OCI-LY7 (cell line): ENCODE data around the gene VEGFC. TPM values are rescaled to one million over a fixed set of nuclear protein-coding genes. Genes with fewer than 3 reads are reported as not detected.

Experiments
- BruUV-seq: library from RNA; stranded (reverse); fragments of 400-500 nt; replicated peaks from 2 replicates; lab custom pipeline; 2021; lab: Mats Ljungman, UMichigan
- CTCF ChIA-PET: fragments of 300-600 bp; sonication (Branson Sonifier 250); formaldehyde crosslinking; loops from one replicate; lab custom pipeline; 2022; ENCODE audit warnings: antibody characterized with exemption; ENCODE audit not compliant: unreplicated experiment; lab: Charles Lee
- POLR2A ChIA-PET: fragments of 300-600 bp; sonication (Branson Sonifier 250); formaldehyde crosslinking; loops from one replicate; lab custom pipeline; 2022; ENCODE audit warnings: antibody characterized with exemption; lab: Charles Lee
- DNase-seq: peaks from one replicate; pipeline ENCODE4 v3.0.0-alpha.2; 2015; ENCODE audit warnings: low spot score
- H2AFZ ChIP-seq: fragments of 200-600 bp; sonication (generic), shearing (Covaris generic); 2 replicates; pipeline ENCODE4 v1.6.1; 2014; ENCODE audit warnings: mild to moderate bottlenecking, antibody characterized with exemption, low read length, moderate library complexity
- H3K27ac ChIP-seq: fragments of 200-600 bp; sonication (generic); 2 replicates; pipeline ENCODE4 v1.5.1; 2014; ENCODE audit warnings: mixed run types, low read depth, mild to moderate bottlenecking, moderate library complexity, low read length, inconsistent platforms; ENCODE audit not compliant: poor library complexity, severe bottlenecking
- H3K36me3 ChIP-seq: fragments of 200-600 bp; sonication (generic); 2 replicates; pipeline ENCODE4 v1.6.1; 2014; ENCODE audit warnings: mild to moderate bottlenecking, antibody characterized with exemption, low read length, moderate library complexity, mixed read lengths; ENCODE audit not compliant: insufficient read depth
- H3K4me1 ChIP-seq: fragments of 200-600 bp; sonication (generic); 2 replicates; pipeline ENCODE4 v1.5.1; 2014; ENCODE audit warnings: mild to moderate bottlenecking, low read length; ENCODE audit not compliant: insufficient read depth, poor library complexity, severe bottlenecking
- H3K4me2 ChIP-seq: fragments of 200-600 bp; sonication (generic); 2 replicates; pipeline ENCODE4 v1.6.1; 2014; ENCODE audit warnings: mild to moderate bottlenecking, low read length
- H3K4me3 ChIP-seq: fragments of 200-600 bp; sonication (generic); 2 replicates; pipeline ENCODE4 v1.5.1; 2014; ENCODE audit warnings: mild to moderate bottlenecking, low read depth, low read length; ENCODE audit not compliant: poor library complexity, severe bottlenecking
- H3K79me2 ChIP-seq: fragments of 200-600 bp; sonication (generic); 2 replicates; pipeline ENCODE4 v1.6.1; 2016; ENCODE audit warnings: low read depth, mild to moderate bottlenecking, low read length, moderate library complexity, mixed read lengths; ENCODE audit not compliant: insufficient read depth
- H3K9me2 ChIP-seq: fragments of 200-600 bp; sonication (generic); 2 replicates; pipeline ENCODE4 v1.6.1; 2016; ENCODE audit warnings: mild to moderate bottlenecking, low read length, mixed read lengths; ENCODE audit not compliant: insufficient read depth
- H3K9me3 ChIP-seq: fragments of 200-600 bp; sonication (generic); 2 replicates; pipeline ENCODE4 v1.6.1; 2014; ENCODE audit warnings: mild to moderate bottlenecking, mixed run types, low read length, mixed read lengths
- H4K20me1 ChIP-seq: fragments of 200-600 bp; sonication (generic); 2 replicates; pipeline ENCODE4 v1.6.1; 2014; ENCODE audit warnings: mild to moderate bottlenecking, antibody characterized with exemption, low read length, moderate library complexity, mixed read lengths; ENCODE audit not compliant: insufficient read depth
- CTCF ChIP-seq: fragments of 200-600 bp; sonication (generic); conservative IDR thresholded peaks from 2 replicates; pipeline ENCODE4 v1.5.1; 2014; ENCODE audit warnings: mild to moderate bottlenecking, antibody characterized with exemption, low read length, moderate library complexity, mixed read lengths
- EZH2phosphoT487 ChIP-seq: fragments of 200-600 bp; sonication (generic); IDR thresholded peaks from 2 replicates; pipeline ENCODE4 v1.6.1; 2018; ENCODE audit warnings: low read depth, borderline replicate concordance, mild to moderate bottlenecking, mixed run types, antibody characterized with exemption, low read length, moderate library complexity, mixed read lengths
- intact Hi-C: fragments of 100-400 bp; cut with micrococcal nuclease; formaldehyde crosslinking; loops from one replicate; pipeline ENCODE4 v1.10.0; 2022; ENCODE audit not compliant: unreplicated experiment
- total RNA-seq, 2 experiments: library from RNA; depleted of rRNA in 1 of 2; stranded (reverse); fragments of >200 nt in 1 of 2; shearing (Covaris generic) in 1 of 2; gene quantifications; 2 replicates each; pipeline ENCODE4 v1.2.3, GENCODE V29; 2014 to 2022

VEGFC gene
- total RNA-seq, 2 experiments from 2014 or later = not detected

DNA sequence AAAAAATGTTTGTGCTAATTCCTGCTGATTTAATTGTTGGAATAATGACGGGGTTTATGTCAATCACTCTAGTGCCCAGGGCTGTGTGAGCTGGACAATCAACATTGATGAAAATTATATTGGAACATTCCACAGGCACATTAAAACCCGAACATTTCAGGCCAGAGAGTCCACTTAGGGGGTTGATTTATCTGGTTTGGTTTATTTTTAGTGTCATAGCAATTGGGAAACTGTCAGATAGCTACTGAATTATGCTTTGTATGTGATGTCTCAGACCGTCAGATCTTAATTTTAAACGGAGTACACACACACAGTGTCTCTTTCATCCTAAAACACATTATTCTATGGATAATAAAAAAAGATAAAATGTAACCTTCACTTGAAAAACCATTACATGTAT lies 51.5 kb downstream of the VEGFC start:
- Histone ChIP-seq H3K4me2 (no peak overlapping the region), H3K9me2 (no peaks in the 10 kb centered on the region), H3K4me1 (no peaks in the 10 kb centered on the region), H4K20me1 (no peaks in the 10 kb centered on the region), H3K36me3 (no peaks in the 10 kb centered on the region), H3K4me3 (no peak overlapping the region), H2AFZ (no peak overlapping the region), H3K27ac (no peak overlapping the region), H3K9me3 (no peaks in the 10 kb centered on the region), H3K79me2 (no peaks in the 10 kb centered on the region)
- DNase-seq = no peak
- intact Hi-C loops = no loop called here
- TF ChIP-seq CTCF (no peak), EZH2phosphoT487 (no peak)
- POLR2A ChIA-PET = interaction anchor here (0.6 kb wide), 1 partner anchor 299 kb away, joined by 3 read pairs; no protein-coding TSS in a partner anchor
- CTCF ChIA-PET = no interaction called here
- BruUV-seq = no TSS peak

- H3K79me2 ChIP-seq = no peaks in the 10 kb centered on the region
Measured at GRCh38 chr4:176735300-176735699, 57.4 kb downstream of the VEGFC start.

More at GRCh38 chr4:176735300-176735699, 57.4 kb downstream of the VEGFC start:
- no peak overlapping the region for H3K4me2 ChIP-seq
- ChIA-PET POLR2A (no interaction called here), CTCF (no interaction called here)
- intact Hi-C loops = no loop called here
- no TSS peak for BruUV-seq
- H3K27ac ChIP-seq = no peak overlapping the region
- no peaks in the 10 kb centered on the region for H3K9me3 ChIP-seq
- no peaks in the 10 kb centered on the region for H3K9me2 ChIP-seq
- H3K4me3 ChIP-seq = no peak overlapping the region
- TF ChIP-seq EZH2phosphoT487 = no peak
- no peak for TF ChIP-seq CTCF
- no peak for DNase-seq
- no peak overlapping the region for H2AFZ ChIP-seq
- no peaks in the 10 kb centered on the region for H3K36me3 ChIP-seq
- no peaks in the 10 kb centered on the region for H4K20me1 ChIP-seq
- H3K4me1 ChIP-seq = no peaks in the 10 kb centered on the region
